NCI-H146 (cell line): ENCODE data around the gene DTNBP1.

Source experiments
- DNase-seq: peaks from one replicate; lab custom pipeline; 2025; lab: John Stamatoyannopoulos, UW

DTNBP1 gene

DNA sequence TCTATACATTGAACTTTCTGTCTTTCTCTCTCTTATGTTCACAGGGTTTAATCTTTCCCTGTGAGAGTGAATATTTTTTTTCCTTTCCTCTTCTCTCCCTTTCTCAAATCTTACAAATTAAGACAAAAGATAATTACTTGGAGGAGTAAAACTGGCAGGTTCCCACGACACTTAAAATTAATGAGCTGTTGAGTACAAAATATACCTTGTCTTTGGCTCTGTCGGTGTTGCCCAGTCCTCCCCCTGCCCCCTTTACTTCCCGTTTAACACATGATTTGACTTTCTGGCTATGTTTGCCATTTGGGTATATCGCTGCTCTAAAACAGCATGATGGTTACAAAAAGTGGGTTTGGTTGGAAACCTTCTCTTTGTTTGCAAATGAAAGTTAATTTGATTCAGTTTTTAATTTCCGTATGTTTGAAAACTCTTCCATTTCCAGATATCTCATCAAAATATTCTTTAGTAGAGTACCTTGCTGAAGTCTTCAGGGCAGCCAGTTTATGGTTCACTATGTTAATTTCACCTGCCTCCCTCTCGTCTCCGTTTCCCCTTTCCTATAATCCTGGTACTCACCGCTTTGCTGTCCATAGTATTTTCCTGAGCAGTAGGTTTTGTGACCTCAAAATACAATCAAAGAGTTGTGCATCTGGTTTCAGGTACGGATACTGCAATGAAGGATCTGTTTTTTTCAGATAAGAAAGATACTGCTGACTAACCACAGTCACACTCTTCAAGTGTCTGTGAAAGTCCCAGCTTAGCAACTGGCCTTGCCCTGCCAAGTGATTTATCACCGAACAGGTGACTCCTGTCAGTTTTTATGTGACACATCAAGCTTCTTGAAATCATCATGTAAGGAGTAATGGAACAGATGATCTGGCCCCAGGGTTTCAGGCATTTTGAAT, 181.2 kb downstream of the DTNBP1 start:
- no peak for DNase-seq

- no peak for DNase-seq
Measured at GRCh38 chr6:15480525-15480924, 182.3 kb downstream of the DTNBP1 start.

GRCh38 chr6:15479761-15480160, 183.1 kb downstream of the DTNBP1 start:
- no peak for DNase-seq

- no peak for DNase-seq
Measured at GRCh38 chr6:15477746-15478145, 185.1 kb downstream of the DTNBP1 start.

DNA sequence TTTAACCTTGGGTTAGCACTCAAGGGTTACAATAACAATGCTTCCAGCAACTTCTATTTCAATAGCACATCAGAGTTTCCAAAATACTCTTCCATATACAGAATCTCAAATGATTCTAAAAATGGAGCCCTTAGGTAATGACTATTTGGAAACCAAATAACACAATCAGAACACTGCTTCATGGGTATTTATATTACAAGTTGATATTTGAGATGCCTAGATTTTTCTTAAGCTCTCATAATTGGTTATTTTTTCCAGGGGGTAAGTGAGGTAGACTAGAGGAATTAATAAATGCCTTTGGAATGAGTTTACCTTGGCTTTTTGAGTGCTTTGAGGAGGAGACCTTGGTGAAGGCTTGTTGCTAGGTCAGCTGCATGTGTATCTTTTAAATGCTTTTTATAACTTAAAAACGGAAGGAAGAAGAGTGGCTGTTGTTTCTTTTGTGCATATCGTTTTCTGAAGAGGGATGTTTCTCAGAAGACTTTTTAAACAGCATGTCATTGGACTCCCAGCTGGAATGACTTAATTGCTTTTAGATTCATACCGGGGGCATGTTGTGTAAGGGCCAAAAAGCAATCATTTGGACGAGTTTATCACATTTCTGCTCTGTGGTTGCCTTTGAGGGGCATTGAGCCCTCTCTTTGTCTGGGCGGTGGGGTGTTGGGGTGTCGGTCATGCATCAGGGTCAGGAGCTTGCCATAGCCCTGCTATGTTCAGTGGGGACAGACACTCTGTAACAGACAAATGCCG, 186.0 kb downstream of the DTNBP1 start:
- no peak for DNase-seq

DNA sequence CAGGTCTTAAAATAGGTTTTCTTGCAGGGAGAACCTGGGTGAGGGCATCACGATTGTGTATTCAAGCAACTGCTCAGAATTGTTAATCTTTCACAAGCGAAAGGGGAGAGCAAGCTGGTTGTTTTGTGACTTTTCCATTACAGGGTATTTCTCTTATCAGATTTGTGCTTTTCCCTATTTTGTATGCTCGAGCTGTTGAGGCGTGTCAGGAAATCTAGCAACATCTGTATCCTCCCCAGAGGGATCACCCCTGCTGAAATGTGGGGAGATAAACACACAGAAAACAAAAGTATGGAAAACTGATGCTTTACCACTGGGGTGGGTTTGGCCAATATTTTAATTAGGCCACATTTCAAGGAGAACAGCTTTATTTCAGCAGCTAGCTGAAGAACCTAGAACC, 187.0 kb downstream of the DTNBP1 start:
- no peak for DNase-seq

GRCh38 chr6:15475261-15475660, 187.6 kb downstream of the DTNBP1 start:
- no peak for DNase-seq

DNA sequence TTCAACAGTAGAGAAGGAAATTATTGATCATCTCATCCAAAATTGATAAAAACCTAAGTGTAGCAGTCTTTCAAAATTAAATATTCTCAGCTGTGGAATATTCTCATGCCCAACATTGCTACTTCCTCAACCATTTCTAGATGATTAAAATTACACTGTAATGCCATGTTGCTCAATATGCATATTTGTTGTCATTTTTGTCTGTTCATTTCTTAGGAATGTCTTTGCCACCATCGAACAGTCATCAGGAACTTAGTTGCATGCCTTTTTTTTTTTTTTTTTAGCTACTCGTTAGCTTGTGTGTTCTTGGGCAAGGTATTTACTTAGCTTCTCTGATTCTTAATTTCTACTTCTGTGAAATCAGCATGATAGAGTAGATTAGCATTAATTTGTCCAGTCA, 188.6 kb downstream of the DTNBP1 start:
- no peak for DNase-seq

GRCh38 chr6:15473741-15474161, 189.1 kb downstream of the DTNBP1 start:
- no peak for DNase-seq

DNA sequence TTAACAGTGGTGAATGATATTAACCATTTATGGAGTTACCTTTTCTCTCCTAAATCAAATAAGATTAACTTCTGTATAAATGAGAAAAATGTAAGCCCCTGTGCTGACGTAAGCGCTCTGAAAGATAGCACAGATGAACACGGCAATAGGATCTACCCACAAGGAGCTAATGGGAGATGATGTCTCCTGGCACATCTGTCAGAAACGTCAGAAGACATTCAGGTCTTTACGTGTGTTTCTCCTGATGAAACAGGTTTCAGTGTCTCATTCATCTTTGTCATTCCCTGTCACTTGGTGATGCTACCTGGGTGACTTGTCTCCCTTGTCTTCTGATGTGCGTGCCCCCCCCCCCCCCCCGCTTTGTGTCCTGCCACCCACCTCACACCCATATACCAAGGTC, 189.7 kb downstream of the DTNBP1 start:
- no peak for DNase-seq
